ENCODE data around the gene PPP1R7. TPM values are rescaled to one million over a fixed set of nuclear protein-coding genes. Genes with fewer than 3 reads are reported as not detected.
A peak's percentile ranks its signal among the peaks of the same experiment; 100 is the strongest.

Gene PPP1R7
- total and polyA plus RNA-seq, 9 of the 15 experiments (the other 6 are each of a cell fraction or from before 2014, with no cell fraction given) = 37.5 to 75.0 (median 50.5) TPM

DNA sequence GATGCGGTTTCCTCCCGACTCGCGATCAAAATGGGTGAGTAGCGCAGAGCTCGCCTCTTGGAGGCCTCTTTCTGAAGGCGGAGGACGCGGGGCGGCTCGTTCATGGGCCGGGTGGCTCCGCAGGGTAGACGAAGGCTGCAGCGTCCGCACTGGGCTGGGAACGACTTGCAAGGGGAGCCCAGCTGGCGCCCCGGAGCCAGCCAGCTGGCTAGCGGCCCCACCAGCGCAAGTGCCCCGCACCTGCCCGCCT lies 667 bp upstream of the PPP1R7 start (continued):
- TF ChIP-seq, protein P1, sequence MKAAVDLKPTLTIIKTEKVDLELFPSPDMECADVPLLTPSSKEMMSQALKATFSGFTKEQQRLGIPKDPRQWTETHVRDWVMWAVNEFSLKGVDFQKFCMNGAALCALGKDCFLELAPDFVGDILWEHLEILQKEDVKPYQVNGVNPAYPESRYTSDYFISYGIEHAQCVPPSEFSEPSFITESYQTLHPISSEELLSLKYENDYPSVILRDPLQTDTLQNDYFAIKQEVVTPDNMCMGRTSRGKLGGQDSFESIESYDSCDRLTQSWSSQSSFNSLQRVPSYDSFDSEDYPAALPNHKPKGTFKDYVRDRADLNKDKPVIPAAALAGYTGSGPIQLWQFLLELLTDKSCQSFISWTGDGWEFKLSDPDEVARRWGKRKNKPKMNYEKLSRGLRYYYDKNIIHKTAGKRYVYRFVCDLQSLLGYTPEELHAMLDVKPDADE (conservative IDR thresholded peaks at IDR 0.05; ENCODE audit: control insufficient read depth, low read depth, low read length) = no peak
- no peak for TF ChIP-seq FOXJ3 (CRISPR knock-in tag; IDR thresholded peaks at IDR 0.05)
- TF ChIP-seq, protein P2, sequence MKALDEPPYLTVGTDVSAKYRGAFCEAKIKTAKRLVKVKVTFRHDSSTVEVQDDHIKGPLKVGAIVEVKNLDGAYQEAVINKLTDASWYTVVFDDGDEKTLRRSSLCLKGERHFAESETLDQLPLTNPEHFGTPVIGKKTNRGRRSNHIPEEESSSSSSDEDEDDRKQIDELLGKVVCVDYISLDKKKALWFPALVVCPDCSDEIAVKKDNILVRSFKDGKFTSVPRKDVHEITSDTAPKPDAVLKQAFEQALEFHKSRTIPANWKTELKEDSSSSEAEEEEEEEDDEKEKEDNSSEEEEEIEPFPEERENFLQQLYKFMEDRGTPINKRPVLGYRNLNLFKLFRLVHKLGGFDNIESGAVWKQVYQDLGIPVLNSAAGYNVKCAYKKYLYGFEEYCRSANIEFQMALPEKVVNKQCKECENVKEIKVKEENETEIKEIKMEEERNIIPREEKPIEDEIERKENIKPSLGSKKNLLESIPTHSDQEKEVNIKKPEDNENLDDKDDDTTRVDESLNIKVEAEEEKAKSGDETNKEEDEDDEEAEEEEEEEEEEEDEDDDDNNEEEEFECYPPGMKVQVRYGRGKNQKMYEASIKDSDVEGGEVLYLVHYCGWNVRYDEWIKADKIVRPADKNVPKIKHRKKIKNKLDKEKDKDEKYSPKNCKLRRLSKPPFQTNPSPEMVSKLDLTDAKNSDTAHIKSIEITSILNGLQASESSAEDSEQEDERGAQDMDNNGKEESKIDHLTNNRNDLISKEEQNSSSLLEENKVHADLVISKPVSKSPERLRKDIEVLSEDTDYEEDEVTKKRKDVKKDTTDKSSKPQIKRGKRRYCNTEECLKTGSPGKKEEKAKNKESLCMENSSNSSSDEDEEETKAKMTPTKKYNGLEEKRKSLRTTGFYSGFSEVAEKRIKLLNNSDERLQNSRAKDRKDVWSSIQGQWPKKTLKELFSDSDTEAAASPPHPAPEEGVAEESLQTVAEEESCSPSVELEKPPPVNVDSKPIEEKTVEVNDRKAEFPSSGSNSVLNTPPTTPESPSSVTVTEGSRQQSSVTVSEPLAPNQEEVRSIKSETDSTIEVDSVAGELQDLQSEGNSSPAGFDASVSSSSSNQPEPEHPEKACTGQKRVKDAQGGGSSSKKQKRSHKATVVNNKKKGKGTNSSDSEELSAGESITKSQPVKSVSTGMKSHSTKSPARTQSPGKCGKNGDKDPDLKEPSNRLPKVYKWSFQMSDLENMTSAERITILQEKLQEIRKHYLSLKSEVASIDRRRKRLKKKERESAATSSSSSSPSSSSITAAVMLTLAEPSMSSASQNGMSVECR (CRISPR knock-in tag; IDR thresholded peaks at IDR 0.05) = peak; percentile 85; the same call in 1 of the 2 replicates
- TF ChIP-seq, protein P3, sequence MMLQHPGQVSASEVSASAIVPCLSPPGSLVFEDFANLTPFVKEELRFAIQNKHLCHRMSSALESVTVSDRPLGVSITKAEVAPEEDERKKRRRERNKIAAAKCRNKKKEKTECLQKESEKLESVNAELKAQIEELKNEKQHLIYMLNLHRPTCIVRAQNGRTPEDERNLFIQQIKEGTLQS (IDR thresholded peaks at IDR 0.05) = no peak
- TF ChIP-seq, protein P3 (CRISPR knock-in tag; conservative IDR thresholded peaks at IDR 0.05) = no peak
- no peak for TF ChIP-seq CBX2 (IDR thresholded peaks at IDR 0.05; ENCODE audit: insufficient read depth, low read length, poor library complexity, severe bottlenecking)
- TF ChIP-seq, protein P4, sequence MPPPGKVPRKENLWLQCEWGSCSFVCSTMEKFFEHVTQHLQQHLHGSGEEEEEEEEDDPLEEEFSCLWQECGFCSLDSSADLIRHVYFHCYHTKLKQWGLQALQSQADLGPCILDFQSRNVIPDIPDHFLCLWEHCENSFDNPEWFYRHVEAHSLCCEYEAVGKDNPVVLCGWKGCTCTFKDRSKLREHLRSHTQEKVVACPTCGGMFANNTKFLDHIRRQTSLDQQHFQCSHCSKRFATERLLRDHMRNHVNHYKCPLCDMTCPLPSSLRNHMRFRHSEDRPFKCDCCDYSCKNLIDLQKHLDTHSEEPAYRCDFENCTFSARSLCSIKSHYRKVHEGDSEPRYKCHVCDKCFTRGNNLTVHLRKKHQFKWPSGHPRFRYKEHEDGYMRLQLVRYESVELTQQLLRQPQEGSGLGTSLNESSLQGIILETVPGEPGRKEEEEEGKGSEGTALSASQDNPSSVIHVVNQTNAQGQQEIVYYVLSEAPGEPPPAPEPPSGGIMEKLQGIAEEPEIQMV (tag; conservative IDR thresholded peaks at IDR 0.05; ENCODE audit: low read depth) = 0 out of 2 replicates have a peak, but pooled peaks have one; percentile 29
- TF ChIP-seq HNRNPL (IDR thresholded peaks at IDR 0.05; ENCODE audit: low read depth, low read length) = no peak
- no peak for TF ChIP-seq C11orf30 (IDR thresholded peaks at IDR 0.05; ENCODE audit: low read depth)
- no peak for TF ChIP-seq SREBF1 (IDR thresholded peaks at IDR 0.05; ENCODE audit: borderline replicate concordance, low read depth, low read length)
- TF ChIP-seq ZNF324 (CRISPR knock-in tag; IDR thresholded peaks at IDR 0.05) = no peak
- no peak for TF ChIP-seq ZNF124 (CRISPR knock-in tag; IDR thresholded peaks at IDR 0.05)
- TF ChIP-seq PATZ1 (CRISPR knock-in tag; IDR thresholded peaks at IDR 0.05; ENCODE audit: borderline replicate concordance) = no peak
- no peak for TF ChIP-seq TEAD4 (IDR thresholded peaks at IDR 0.05; ENCODE audit: low read length)
- no peak for TF ChIP-seq TEAD4 (CRISPR knock-in tag; IDR thresholded peaks at IDR 0.05; ENCODE audit: borderline replicate concordance)
- no peak for TF ChIP-seq ZNF668 (CRISPR knock-in tag; IDR thresholded peaks at IDR 0.05)
- peak; percentile 34 for TF ChIP-seq SP1 (CRISPR knock-in tag; IDR thresholded peaks at IDR 0.05)
- TF ChIP-seq POLR2G (IDR thresholded peaks at IDR 0.05; ENCODE audit: low read depth, low read length) = no peak
- TF ChIP-seq CCAR2 (IDR thresholded peaks at IDR 0.05; ENCODE audit: low read depth, low read length) = no peak
- no peak for TF ChIP-seq CHD2 (IDR thresholded peaks at IDR 0.05; ENCODE audit: low read depth, low read length)

Data from K562 (cell line).